ENCODE data around the gene WDR82.

Gene WDR82

GRCh38 chr3:52221563-52222318, 56.7 kb downstream of the WDR82 start:
- peak; percentile 44 for DNase-seq

DNA sequence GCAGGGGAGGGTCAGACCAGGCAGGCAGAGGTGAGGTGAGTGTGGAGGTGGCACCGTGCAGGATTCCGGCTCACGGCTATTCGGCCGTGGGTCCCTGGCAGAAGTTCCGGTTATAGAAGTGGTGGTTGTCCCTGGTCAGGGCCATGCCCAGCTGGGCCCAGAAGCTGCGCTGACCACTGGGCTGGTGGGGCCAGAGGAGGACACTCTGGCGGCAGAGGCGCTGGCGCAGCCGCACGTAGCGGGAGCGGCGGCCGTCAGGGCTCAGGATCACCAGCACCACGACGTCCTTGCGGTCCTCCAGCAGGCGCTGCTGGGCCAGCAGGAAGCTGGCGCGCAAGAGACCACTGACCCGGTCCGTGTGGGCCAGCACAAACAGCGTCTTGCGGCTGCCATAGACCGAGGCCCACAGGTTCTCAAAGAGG, 57.3 kb downstream of the WDR82 start:
- DNase-seq = no peak

GRCh38 chr3:52220380-52221026, 57.9 kb downstream of the WDR82 start:
- peak; percentile 91 for DNase-seq

- DNase-seq = no peak
These were observed 59.4 kb downstream of the WDR82 start for GRCh38 chr3:52218937-52219650.

GRCh38 chr3:52218454-52218853, 60.0 kb downstream of the WDR82 start:
- DNase-seq = no peak

- no peak for DNase-seq
These were observed 60.4 kb downstream of the WDR82 start for GRCh38 chr3:52218026-52218425.

GRCh38 chr3:52217409-52217805, 61.0 kb downstream of the WDR82 start:
- DNase-seq = no peak

DNA sequence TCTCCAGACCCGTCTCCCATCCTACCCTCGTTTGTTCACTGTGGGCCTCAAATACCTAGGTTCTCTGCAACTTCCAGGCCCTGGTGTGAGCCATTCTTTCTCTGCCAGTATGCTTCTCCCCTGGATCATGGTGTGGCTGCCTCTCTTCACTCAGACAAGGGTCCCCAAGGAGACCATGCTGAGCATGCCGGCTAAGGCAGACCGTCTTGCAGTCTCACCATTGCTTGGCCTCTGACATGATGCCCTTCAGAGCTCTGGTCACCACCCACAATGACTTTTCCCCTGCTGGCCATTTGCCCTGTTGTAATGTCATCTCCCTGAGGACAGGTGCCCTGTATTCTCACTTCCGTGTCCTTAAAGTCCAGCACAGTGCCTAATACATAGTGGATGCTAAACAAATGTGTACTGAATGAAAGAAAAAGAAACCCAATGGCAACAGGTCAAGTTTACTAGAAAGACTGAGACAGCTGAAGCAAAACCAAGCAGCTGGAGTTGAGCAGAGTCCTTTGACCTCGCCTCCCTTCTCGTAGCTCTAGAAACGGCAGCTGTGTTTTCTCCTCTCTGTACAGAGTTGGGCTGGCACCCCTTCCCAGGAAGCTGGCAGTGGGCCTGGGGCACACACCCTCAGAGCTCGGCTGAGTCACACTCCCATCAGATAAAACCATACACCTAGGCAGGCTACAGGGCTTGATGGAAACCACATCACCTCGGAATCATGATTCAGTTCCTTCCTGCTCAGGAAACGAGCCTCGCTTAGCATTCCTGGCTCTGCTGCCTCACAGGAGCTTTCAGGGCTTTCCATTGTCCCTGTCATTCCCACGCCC, 61.7 kb downstream of the WDR82 start:
- peak; percentile 45 for DNase-seq

GRCh38 chr3:52215351-52215750, 63.1 kb downstream of the WDR82 start:
- DNase-seq = no peak

GRCh38 chr3:52213901-52214300, 64.5 kb downstream of the WDR82 start:
- DNase-seq = no peak

GRCh38 chr3:52213005-52213404, 65.4 kb downstream of the WDR82 start:
- DNase-seq = no peak

- DNase-seq = no peak
These were observed 67.1 kb downstream of the WDR82 start for GRCh38 chr3:52211268-52211891.

- no peak for DNase-seq
These were observed 67.9 kb downstream of the WDR82 start for GRCh38 chr3:52210550-52211046.

GRCh38 chr3:52210037-52210436, 68.4 kb downstream of the WDR82 start:
- DNase-seq = no peak

- no peak for DNase-seq
These were observed 69.9 kb downstream of the WDR82 start for GRCh38 chr3:52208556-52208955.

DNA sequence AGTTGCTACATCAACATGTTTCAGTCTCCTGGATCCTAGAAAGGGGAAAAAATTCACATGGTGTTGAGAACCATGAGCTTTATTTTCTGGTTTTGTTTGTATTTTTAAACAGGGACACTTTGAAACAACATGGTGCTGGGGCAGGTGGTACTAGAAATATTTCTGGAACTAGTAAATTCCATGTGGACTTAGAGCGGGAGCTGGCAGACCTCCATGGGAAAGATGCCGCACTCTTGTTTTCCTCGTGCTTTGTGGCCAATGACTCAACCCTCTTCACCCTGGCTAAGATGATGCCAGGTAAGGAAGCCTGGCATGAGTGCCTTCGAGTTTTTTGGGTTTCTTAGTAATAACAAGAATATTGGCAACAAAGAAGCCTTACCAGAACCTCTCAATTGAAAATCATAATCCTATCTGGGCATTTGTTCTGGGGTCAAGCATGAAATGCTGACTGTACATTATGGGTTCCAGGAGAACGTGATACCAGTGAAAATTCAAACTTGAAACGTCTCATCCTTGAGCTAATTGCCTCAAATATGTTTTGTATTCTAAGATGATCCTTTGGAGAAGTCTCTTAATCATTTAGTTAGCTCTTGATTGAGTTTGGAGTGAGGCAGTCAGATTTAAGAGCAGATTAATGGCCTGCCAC, 72.6 kb downstream of the WDR82 start:
- no peak for DNase-seq

Measured in stimulated activated CD4-positive, alpha-beta T cell treated with anti-CD3 and anti-CD28 coated beads, Interleukin-4, amount 100 ng/mL, for 1 hour (primary cell).